Adrenal gland (tissue), 12 donors: ENCODE results near the gene IFNA16. TPM values are rescaled to one million over a fixed set of nuclear protein-coding genes. Genes with fewer than 3 reads are reported as not detected.
"Not testable (repeated sequence)": the region's sequence is repeated elsewhere in the genome, so short reads cannot be mapped to it uniquely, and the experiment has no call there.

ENCODE experiments used
- DNase-seq, 7 donors: peaks; one replicate each; pipeline ENCODE4 v3.0.0-alpha.2; 2019 to 2020
- H3K27ac ChIP-seq, 5 donors: fragments of 200-600 bp; sonication (generic) in 4 of 5; 1 replicate in 3 of 5; 2 replicates in 2 of 5; pipeline versions ENCODE4 v1.5.1 to v1.8.0; 2016 to 2020; ENCODE audit warnings: mild to moderate bottlenecking in 1 of 5
- H3K27me3 ChIP-seq: fragments of 200-600 bp; 2 replicates; pipeline ENCODE4 v1.8.0; 2021
- H3K36me3 ChIP-seq, 2 donors: fragments of 200-600 bp; replicated peaks in 1 of 2; 1 replicate in 1 of 2; 2 replicates in 1 of 2; pipeline versions ENCODE4 v1.5.1 to v1.8.0; 2018 to 2022
- H3K4me1 ChIP-seq, 2 donors: fragments of 200-600 bp; replicated peaks in 1 of 2; 1 replicate in 1 of 2; 2 replicates in 1 of 2; pipeline versions ENCODE4 v1.5.1 to v1.8.0; 2018 to 2021
- H3K4me3 ChIP-seq, 4 donors: fragments of 200-600 bp; sonication (generic) in 3 of 4; one replicate each; pipeline ENCODE4 v1.5.1; 2016 to 2018
- H3K9me3 ChIP-seq, 3 donors: fragments of 200-600 bp; sonication (generic) in 1 of 3; replicated peaks in 1 of 3; 1 replicate in 2 of 3; 2 replicates in 1 of 3; pipeline versions ENCODE4 v1.5.1 to v1.8.0; 2016 to 2021
- POLR2A ChIP-seq, 2 donors: fragments of 450-650 bp; IDR thresholded peaks; one replicate each; pipeline ENCODE4 v1.6.1; 2017; ENCODE audit warnings: antibody characterized with exemption in 2 of 2, mild to moderate bottlenecking in 2 of 2, moderate library complexity in 1 of 2
- WGBS, 4 donors: extraction: QIAGEN DNeasy Blood & Tissue Kit in 2 of 4; methylation state at CpG; one replicate each; pipeline versions ENCODE4 v1.1.5 to v1.1.7; 2013 to 2017; 5-methylcytosine and 5-hydroxymethylcytosine counted together
- intact Hi-C, 2 donors: fragments of 100-400 bp; cut with DNase I; formaldehyde crosslinking; loops; one replicate each; pipeline versions ENCODE4 v1.14.1 to v1.15.0; 2022 to 2023
- polyA plus RNA-seq, 3 donors: library from polyadenylated mRNA; stranded (reverse); fragments of 200-250 nt in 2 of 3; fragments of 350-450 nt in 1 of 3; fragmentation: Illumina TruSeq in 1 of 3; extraction: RNeasy Lipid Tissue Mini Kit (QIAGEN cat#74804) in 1 of 3; gene quantifications; one replicate each; pipeline ENCODE4 v1.2.3, GENCODE V29; 2013 to 2014
- total RNA-seq, 9 donors: library from RNA; depleted of rRNA in 4 of 9; stranded (reverse); fragments of >200 nt in 4 of 9; fragments of 120-200 nt in 1 of 9; fragmentation: NEBNext Ultra II Directional in 1 of 9; extraction: Animal tissue kit (Norgen Biotek cat#: 25700) in 1 of 9; gene quantifications; one replicate each; pipeline versions ENCODE4 v1.1.0 to v1.2.4, GENCODE V29; 2013 to 2023
- TF ChIP-seq, protein P1 (sequence below), 6 experiments: fragments of 450-650 bp in 4 of 6; fragments of 200-600 bp in 2 of 6; sonication (generic) in 1 of 6; IDR thresholded peaks; 1 replicate in 5 of 6; 2 replicates in 1 of 6; pipeline versions ENCODE4 v1.5.1 to v1.8.0; 2016 to 2021; ENCODE audit warnings: antibody characterized with exemption in 6 of 6, mild to moderate bottlenecking in 2 of 6, moderate library complexity in 1 of 6
- donor health status: healthy with polysubstance abuse.
- donor health status: Bipolar disorder and iron deficiency.
- donor health status: DM: yes; HTN: yes; CAD: no.
- donor health status: DM: no; HTN: no; CAD: no.
- donor health status: DM: no; HTN: no; CAD: no.
- donor health status: DM: yes; HTN: yes; CAD: no.

Gene IFNA16
- total and polyA plus RNA-seq, 12 donors, result not detected

DNA sequence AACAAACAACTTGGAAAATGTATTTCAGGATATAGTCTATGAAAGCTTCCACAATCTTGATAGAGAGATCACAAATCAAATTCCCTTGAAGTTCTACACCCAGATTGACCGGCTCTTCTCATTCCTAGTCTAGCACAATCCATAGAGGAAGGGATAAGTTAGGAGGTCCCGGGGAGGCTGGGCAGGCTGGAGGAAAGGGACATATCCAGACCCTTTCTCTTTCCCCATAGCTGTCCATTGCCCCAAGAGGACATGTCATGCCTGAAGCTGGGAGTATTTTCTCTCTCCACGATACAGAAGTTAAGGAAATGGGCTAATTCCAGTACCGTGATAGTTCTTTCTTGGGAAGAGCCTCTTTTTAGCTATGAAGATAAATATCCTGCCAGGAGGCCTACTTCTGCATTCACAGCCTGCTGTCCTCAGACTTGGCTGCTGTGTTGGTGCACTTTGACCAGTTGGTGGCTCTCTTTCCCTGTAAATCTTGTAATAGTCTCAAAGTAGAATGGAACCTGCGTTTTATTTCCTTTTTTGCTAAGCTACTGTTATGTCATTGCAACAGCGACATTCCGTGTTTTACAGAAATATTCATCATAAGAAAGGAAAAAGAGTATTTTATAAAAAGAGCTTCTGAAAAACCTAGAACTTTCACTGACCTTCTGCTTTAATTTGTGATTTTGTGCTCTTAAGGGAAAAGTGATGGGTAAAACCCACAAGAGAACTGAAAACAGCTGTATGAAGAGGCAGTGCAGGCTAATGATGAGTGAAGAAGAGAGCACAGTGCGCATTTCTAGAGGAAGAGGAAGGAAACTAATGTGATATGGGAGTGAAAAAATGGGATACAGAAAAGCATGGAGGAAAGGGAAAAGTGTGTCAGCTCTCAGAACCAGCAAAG, 18.6 kb upstream of the IFNA16 start:
- intact Hi-C loops, H3K27me3 ChIP-seq, H3K27ac ChIP-seq, H3K36me3 ChIP-seq, H3K9me3 ChIP-seq, H3K4me1 ChIP-seq, H3K4me3 ChIP-seq: not testable (repeated sequence)
- peak in 6 of 7 donors; percentile 23 to 68 (median 38) for DNase-seq
- TF ChIP-seq, protein P1, sequence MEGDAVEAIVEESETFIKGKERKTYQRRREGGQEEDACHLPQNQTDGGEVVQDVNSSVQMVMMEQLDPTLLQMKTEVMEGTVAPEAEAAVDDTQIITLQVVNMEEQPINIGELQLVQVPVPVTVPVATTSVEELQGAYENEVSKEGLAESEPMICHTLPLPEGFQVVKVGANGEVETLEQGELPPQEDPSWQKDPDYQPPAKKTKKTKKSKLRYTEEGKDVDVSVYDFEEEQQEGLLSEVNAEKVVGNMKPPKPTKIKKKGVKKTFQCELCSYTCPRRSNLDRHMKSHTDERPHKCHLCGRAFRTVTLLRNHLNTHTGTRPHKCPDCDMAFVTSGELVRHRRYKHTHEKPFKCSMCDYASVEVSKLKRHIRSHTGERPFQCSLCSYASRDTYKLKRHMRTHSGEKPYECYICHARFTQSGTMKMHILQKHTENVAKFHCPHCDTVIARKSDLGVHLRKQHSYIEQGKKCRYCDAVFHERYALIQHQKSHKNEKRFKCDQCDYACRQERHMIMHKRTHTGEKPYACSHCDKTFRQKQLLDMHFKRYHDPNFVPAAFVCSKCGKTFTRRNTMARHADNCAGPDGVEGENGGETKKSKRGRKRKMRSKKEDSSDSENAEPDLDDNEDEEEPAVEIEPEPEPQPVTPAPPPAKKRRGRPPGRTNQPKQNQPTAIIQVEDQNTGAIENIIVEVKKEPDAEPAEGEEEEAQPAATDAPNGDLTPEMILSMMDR (IDR thresholded peaks at IDR 0.05), result peak; percentile 14 to 47 (median 42)
- 29 to 39% (median 35%) methylated on average over 8 of the region's 8 CpGs for WGBS, 4 donors

DNA sequence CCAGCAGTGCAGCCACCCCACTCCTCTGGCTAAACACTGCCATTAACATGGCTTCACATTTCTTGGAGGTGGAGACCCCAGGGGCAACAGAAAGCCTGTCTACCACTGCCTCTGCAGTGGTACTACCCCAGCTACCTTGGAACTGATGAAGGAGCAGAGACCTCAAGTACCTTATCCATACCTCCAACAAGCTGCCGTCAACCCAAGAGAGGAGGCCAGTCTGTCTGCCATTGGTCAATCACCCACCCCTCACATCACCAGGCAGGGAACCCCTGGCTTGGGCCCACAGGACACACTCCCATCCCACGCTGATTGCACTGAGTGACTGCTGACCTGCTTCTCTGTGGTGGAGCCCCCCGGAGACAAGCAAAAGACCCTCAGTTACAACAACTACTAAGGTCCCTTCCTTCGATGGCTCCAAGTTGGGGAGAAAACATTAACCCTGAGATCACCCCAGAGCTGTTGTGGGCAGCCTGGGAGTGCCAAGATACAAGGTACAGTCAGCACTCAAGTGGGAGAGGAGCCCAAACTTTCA, 17.1 kb upstream of the IFNA16 start:
- no peaks in the 10 kb centered on the region for H3K4me1 ChIP-seq
- WGBS, 4 donors, result 76 to 84% (median 81%) methylated on average over 2 to 4 of the region's 4 CpGs
- no peaks in the 10 kb centered on the region for H3K27me3 ChIP-seq
- no peaks in the 10 kb centered on the region for H3K9me3 ChIP-seq
- H3K4me3 ChIP-seq, result no peak overlapping the region
- TF ChIP-seq POLR2A (IDR thresholded peaks at IDR 0.05), result no peak
- TF ChIP-seq, protein P1 (IDR thresholded peaks at IDR 0.05), result no peak
- H3K27ac ChIP-seq, result no peak overlapping the region
- intact Hi-C loops, result no loop called here
- no peaks in the 10 kb centered on the region for H3K36me3 ChIP-seq
- no peak for DNase-seq

DNA sequence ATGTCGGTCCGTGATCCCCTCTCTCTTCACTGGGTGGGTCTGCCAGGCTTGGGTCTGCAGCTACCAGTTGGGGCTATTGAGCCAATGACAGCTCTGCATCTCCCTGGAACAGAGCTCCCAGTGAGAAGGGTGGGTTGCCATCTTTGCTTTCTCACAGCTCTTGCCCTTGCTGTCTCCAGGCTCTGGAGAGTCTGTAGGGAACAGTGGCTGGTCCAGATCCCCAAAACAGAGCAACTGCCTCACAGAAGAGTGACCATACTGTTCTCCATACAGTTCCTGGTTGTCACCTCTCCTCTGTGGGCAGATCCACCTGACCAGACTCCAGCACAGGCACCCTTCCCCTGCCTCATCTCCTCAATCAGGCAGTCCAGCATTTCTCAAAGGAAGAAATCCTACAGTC, 16.1 kb upstream of the IFNA16 start:
- no peak overlapping the region for H3K4me3 ChIP-seq
- no peaks in the 10 kb centered on the region for H3K27me3 ChIP-seq
- TF ChIP-seq POLR2A (IDR thresholded peaks at IDR 0.05), result no peak
- TF ChIP-seq, protein P1 (IDR thresholded peaks at IDR 0.05), result no peak
- no peaks in the 10 kb centered on the region for H3K4me1 ChIP-seq
- intact Hi-C loops, result no loop called here
- DNase-seq, result no peak
- WGBS, 4 donors, result 80 to 89% (median 81%) methylated on average over 2 of the region's 2 CpGs
- H3K9me3 ChIP-seq, result no peaks in the 10 kb centered on the region
- H3K27ac ChIP-seq, result no peak overlapping the region
- no peaks in the 10 kb centered on the region for H3K36me3 ChIP-seq

DNA sequence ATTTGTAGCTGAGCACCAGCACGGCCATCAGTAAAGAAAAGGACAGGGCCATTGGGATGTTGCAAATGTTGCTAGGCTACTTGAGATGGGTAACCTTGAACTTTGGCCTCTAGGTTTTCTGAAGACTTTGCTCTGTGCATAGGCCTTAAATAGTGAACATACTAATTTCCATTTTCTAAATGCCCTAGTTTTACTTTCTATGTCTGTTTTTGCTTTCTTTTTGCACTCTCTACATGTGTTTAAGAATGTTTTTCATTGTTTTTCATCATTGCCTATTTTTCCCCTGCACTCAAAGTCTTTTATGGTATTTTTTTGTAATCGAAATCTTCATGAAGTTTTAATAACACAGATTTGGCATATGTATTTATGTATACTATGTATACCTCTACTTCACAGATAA, 11.0 kb upstream of the IFNA16 start, which contains the start of gene IFNA17:
IFNA17 (minus strand) TSS at position 101 of the 400 bp plus-strand sequence; CDS start at position 52, 49 bp downstream.
- no peak within 1 kb of the TSS for H3K27ac ChIP-seq
- H3K27me3 ChIP-seq, result no peaks in the 10 kb centered on the region
- H3K4me3 ChIP-seq, result no peak within 1 kb of the TSS
- WGBS, 4 donors, result 71 to 82% (median 73%) methylated on average over 2 of the region's 2 CpGs
- TF ChIP-seq POLR2A (IDR thresholded peaks at IDR 0.05), result no peak
- TF ChIP-seq, protein P1 (IDR thresholded peaks at IDR 0.05), result no peak
- no peak for DNase-seq
- no peaks in the 10 kb centered on the region for H3K9me3 ChIP-seq
- no peaks in the 10 kb centered on the region for H3K36me3 ChIP-seq
- no peaks in the 10 kb centered on the region for H3K4me1 ChIP-seq
- intact Hi-C loops, result no loop called here
